Measurements from ENCODE around the gene GPX5. TPM values are rescaled to one million over a fixed set of nuclear protein-coding genes. Genes with fewer than 3 reads are reported as not detected.
"Not testable (repeated sequence)": the region's sequence is repeated elsewhere in the genome, so short reads cannot be mapped to it uniquely, and the experiment has no call there.

The GPX5 gene
- total RNA-seq, 4 donors from 2014 or later = not detected

DNA sequence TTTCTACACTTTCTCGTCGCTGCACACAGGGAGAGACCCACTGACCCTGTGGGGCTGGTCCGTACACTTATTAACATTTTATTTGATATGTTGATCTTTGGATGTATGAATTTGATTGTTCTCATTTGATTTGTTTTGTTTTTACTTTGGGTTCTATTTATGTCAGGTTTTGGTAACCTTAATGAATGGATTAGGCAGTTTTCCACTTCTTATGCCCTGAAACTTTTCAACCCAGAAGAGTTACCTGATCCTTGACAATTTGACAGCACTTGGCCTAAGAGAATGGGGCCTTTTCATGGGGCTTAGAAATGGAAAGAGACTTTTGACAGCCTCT lies 33.7 kb upstream of the GPX5 start:
- TF ChIP-seq POLR2A (IDR thresholded peaks at IDR 0.05; ENCODE audit: low read depth) = no peak
- H3K9me3 ChIP-seq = no peaks in the 10 kb centered on the region
- 69% methylated on average over 3 of the region's 3 CpGs for WGBS
- no peak for DNase-seq (ENCODE audit: extremely low spot score)
- no peaks in the 10 kb centered on the region for H3K36me3 ChIP-seq
- H3K27ac ChIP-seq (replicated peaks in 1 of 4) = no peak overlapping the region
- peaks cover 0 to 12% (median 3%) of the 10 kb centered on the region in 4 donors for H3K4me1 ChIP-seq
- H3K27me3 ChIP-seq = peaks cover 0 to 57% (median 3%) of the 10 kb centered on the region in 4 donors
- no peak overlapping the region for H3K4me3 ChIP-seq
- intact Hi-C loops (cut with DNase I) = no loop called here

GRCh38 chr6:28496099-28496779 lies 29.4 kb upstream of the GPX5 start:
- peak; percentile 64 for DNase-seq (ENCODE audit: extremely low spot score)
- Histone ChIP-seq H3K4me3 (no peak overlapping the region), H3K27ac (replicated peaks in 1 of 4) (no peak overlapping the region), H3K36me3 (no peaks in the 10 kb centered on the region), H3K27me3 (peaks cover 0 to 34% (median 0%) of the 10 kb centered on the region in 4 donors), H3K9me3 (no peaks in the 10 kb centered on the region), H3K4me1 (no peaks in the 10 kb centered on the region)
- intact Hi-C loops (cut with DNase I) = no loop called here
- TF ChIP-seq EP300 (IDR thresholded peaks at IDR 0.05) = no peak
- TF ChIP-seq POLR2AphosphoS5 (IDR thresholded peaks at IDR 0.05) = no peak
- TF ChIP-seq, protein P1, sequence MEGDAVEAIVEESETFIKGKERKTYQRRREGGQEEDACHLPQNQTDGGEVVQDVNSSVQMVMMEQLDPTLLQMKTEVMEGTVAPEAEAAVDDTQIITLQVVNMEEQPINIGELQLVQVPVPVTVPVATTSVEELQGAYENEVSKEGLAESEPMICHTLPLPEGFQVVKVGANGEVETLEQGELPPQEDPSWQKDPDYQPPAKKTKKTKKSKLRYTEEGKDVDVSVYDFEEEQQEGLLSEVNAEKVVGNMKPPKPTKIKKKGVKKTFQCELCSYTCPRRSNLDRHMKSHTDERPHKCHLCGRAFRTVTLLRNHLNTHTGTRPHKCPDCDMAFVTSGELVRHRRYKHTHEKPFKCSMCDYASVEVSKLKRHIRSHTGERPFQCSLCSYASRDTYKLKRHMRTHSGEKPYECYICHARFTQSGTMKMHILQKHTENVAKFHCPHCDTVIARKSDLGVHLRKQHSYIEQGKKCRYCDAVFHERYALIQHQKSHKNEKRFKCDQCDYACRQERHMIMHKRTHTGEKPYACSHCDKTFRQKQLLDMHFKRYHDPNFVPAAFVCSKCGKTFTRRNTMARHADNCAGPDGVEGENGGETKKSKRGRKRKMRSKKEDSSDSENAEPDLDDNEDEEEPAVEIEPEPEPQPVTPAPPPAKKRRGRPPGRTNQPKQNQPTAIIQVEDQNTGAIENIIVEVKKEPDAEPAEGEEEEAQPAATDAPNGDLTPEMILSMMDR (IDR thresholded peaks at IDR 0.05) = no peak
- no peak for TF ChIP-seq POLR2A (IDR thresholded peaks at IDR 0.05; ENCODE audit: low read depth)
- WGBS = 44% methylated on average over 2 of the region's 2 CpGs

GRCh38 chr6:28497306-28497705 lies 28.4 kb upstream of the GPX5 start:
- Histone ChIP-seq H3K9me3 (no peaks in the 10 kb centered on the region), H3K27me3 (peaks cover 0 to 30% (median 0%) of the 10 kb centered on the region in 4 donors), H3K36me3 (no peaks in the 10 kb centered on the region), H3K4me1 (no peaks in the 10 kb centered on the region), H3K27ac (replicated peaks in 1 of 4) (no peak overlapping the region), H3K4me3 (no peak overlapping the region)
- 59% methylated on average over 1 of the region's 1 CpG for WGBS
- DNase-seq (ENCODE audit: extremely low spot score) = no peak
- intact Hi-C loops (cut with DNase I) = no loop called here
- TF ChIP-seq POLR2AphosphoS5 (IDR thresholded peaks at IDR 0.05) (no peak), EP300 (IDR thresholded peaks at IDR 0.05) (no peak), POLR2A (IDR thresholded peaks at IDR 0.05; ENCODE audit: low read depth) (no peak)
- TF ChIP-seq, protein P1 (IDR thresholded peaks at IDR 0.05) = no peak

- H3K27ac ChIP-seq (replicated peaks in 1 of 4) = no peak overlapping the region
- intact Hi-C loops (cut with DNase I) = no loop called here
- no peak overlapping the region for H3K4me3 ChIP-seq
- no peaks in the 10 kb centered on the region for H3K9me3 ChIP-seq
- TF ChIP-seq, protein P1 (IDR thresholded peaks at IDR 0.05) = no peak
- TF ChIP-seq POLR2AphosphoS5 (IDR thresholded peaks at IDR 0.05) (no peak), EP300 (IDR thresholded peaks at IDR 0.05) (no peak), POLR2A (IDR thresholded peaks at IDR 0.05; ENCODE audit: low read depth) (no peak)
- H3K27me3 ChIP-seq = peaks cover 0 to 32% (median 0%) of the 10 kb centered on the region in 4 donors
- 37% methylated on average over 3 of the region's 3 CpGs for WGBS
- DNase-seq (ENCODE audit: extremely low spot score) = no peak
- H3K36me3 ChIP-seq = no peaks in the 10 kb centered on the region
- no peaks in the 10 kb centered on the region for H3K4me1 ChIP-seq
Measured at GRCh38 chr6:28497893-28498292, 27.8 kb upstream of the GPX5 start.

DNA sequence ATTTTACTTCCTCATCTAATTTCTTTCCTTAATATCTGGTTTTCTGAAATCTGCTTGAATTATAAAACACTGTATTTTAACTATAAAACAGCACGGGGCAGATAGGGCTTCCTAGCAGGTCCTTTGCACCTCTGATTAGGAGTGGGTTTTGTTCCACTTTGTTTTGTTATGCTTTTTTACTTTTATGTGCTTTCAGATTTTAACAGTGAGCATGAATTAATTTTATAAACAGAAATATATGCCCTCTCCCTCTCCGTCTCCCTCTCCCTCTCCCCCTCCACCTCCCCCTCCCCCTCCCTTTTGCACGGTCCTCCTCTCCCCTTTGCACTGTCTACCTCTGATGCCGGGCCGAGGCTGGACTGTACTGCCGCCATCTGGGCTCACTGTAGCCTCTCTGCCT lies 24.4 kb upstream of the GPX5 start:
- TF ChIP-seq POLR2AphosphoS5 (IDR thresholded peaks at IDR 0.05) = no peak
- TF ChIP-seq, protein P1 (IDR thresholded peaks at IDR 0.05) = no peak
- no peak for TF ChIP-seq POLR2A (IDR thresholded peaks at IDR 0.05; ENCODE audit: low read depth)
- TF ChIP-seq EP300 (IDR thresholded peaks at IDR 0.05) = no peak
- Histone ChIP-seq H3K36me3 (no peaks in the 10 kb centered on the region), H3K27ac (replicated peaks in 1 of 4) (no peak overlapping the region), H3K9me3 (no peaks in the 10 kb centered on the region), H3K4me3 (no peak overlapping the region), H3K4me1 (no peaks in the 10 kb centered on the region), H3K27me3 (peaks cover 0 to 21% (median 0%) of the 10 kb centered on the region in 4 donors)
- intact Hi-C loops (cut with DNase I) = no loop called here
- 90% methylated on average over 6 of the region's 6 CpGs for WGBS
- DNase-seq (ENCODE audit: extremely low spot score) = peak; percentile 21

DNA sequence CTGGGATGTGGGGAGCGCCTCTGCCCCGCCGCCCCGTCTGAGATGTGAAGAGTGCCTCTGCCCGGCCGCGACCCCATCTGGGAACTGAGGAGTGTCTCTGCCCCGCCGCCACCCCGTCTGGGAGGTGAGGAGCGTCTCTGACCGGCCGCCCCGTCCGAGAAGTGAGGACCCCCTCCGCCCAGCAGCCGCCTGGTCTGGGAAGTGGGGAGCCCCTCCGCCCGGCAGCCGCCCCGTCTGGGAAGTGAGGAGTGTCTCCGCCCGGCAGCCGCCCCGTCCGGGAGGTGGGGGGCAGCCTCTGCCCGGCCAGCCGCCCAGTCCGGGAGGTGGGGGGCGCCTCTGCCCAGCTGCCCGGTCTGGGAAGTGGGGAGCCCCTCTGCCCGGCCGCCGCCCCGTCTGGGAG lies 23.5 kb upstream of the GPX5 start:
- WGBS = 94% methylated on average over 16 of the region's 35 CpGs
- H3K9me3 ChIP-seq = not testable (repeated sequence)
- peaks cover 0 to 21% (median 0%) of the 10 kb centered on the region in 4 donors for H3K27me3 ChIP-seq

DNA sequence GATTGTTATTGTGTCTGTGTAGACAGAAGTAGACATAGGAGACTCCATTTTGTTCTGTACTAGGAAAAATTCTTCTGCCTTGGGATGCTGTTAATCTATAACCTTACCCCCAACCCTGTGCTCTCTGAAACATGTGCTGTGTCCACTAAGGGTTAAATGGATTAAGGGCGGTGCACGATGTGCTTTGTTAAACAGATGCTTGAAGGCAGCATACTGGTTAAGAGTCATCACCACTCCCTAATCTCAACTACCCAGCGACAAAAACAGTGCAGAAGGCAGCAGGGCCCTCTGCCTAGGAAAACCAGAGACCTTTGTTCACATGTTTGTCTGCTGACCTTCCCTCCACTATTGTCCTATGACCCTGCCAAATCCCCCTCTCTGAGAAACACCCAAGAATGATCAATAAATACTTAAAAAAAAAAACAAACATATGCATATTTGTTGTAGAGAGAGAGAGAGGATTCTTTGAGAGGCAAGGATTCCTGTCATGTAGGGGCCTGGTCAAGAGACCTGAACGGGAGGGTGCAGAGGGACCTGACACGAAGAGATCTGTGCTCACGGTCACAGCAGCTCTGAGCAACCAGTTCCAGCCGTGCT lies 22.9 kb upstream of the GPX5 start:
- intact Hi-C loops (cut with DNase I); H3K9me3 ChIP-seq; H3K36me3 ChIP-seq; H3K4me1 ChIP-seq; H3K27ac ChIP-seq (replicated peaks in 1 of 4); H3K4me3 ChIP-seq: not testable (repeated sequence)
- peak; percentile 24 for DNase-seq (ENCODE audit: extremely low spot score)
- WGBS = 65% methylated on average over 7 of the region's 7 CpGs
- peaks cover 0 to 24% (median 0%) of the 10 kb centered on the region in 4 donors for H3K27me3 ChIP-seq

More for the DNA sequence above, 23.5 kb upstream of the GPX5 start:
- H3K4me3 ChIP-seq; intact Hi-C loops (cut with DNase I); H3K36me3 ChIP-seq; H3K4me1 ChIP-seq; H3K27ac ChIP-seq (replicated peaks in 1 of 4): not testable (repeated sequence)
- peak; percentile 1 for DNase-seq (ENCODE audit: extremely low spot score)

Measured in esophagus muscularis mucosa (tissue), 4 donors.